Progenitor cell of endocrine pancreas (in vitro differentiated cells): ENCODE measurements around the gene NTF3. TPM values are rescaled to one million over a fixed set of nuclear protein-coding genes. Genes with fewer than 3 reads are reported as not detected.

Experiments used
- DNase-seq: peaks from one replicate; pipeline ENCODE4 v3.0.0; 2021; ENCODE audit warnings: low spot score; ENCODE audit not compliant: unreplicated experiment
- H3K27ac Mint-ChIP-seq: 2 replicates; pipeline ENCODE4 v1.8.0; 2021; ENCODE audit warnings: mild to moderate bottlenecking, moderate library complexity, mixed read lengths
- H3K27me3 Mint-ChIP-seq: 2 replicates; pipeline ENCODE4 v1.8.0; 2021; ENCODE audit warnings: mixed read lengths
- H3K36me3 Mint-ChIP-seq: 2 replicates; pipeline ENCODE4 v1.8.0; 2022; ENCODE audit warnings: mixed read lengths; ENCODE audit not compliant: insufficient read depth
- H3K4me1 Mint-ChIP-seq: 2 replicates; pipeline ENCODE4 v1.8.0; 2021; ENCODE audit warnings: low read depth, mixed read lengths
- H3K4me3 Mint-ChIP-seq: 2 replicates; pipeline ENCODE4 v1.8.0; 2021; ENCODE audit warnings: low read depth, mild to moderate bottlenecking, moderate library complexity, mixed read lengths
- H3K9me3 Mint-ChIP-seq: 2 replicates; pipeline ENCODE4 v1.8.0; 2021; ENCODE audit warnings: low read depth, mixed read lengths
- CTCF ChIP-seq: fragments of 200-600 bp; sonication (generic); IDR thresholded peaks from one replicate; pipeline ENCODE4 v1.5.0; 2021; ENCODE audit warnings: antibody characterized with exemption, mild to moderate bottlenecking; ENCODE audit not compliant: unreplicated experiment
- total RNA-seq: library from RNA; stranded (reverse); gene quantifications from 2 replicates; pipeline ENCODE4 v1.2.1, GENCODE V29; 2021

Gene NTF3
- total RNA-seq, 1 donor from 2014 or later = 1.2 TPM

- no peak overlapping the region for H3K4me3 Mint-ChIP-seq
- H3K27me3 Mint-ChIP-seq = peaks cover 77% of the 10 kb centered on the region
- H3K4me1 Mint-ChIP-seq = peaks cover under 1% of the 10 kb centered on the region
- no peaks in the 10 kb centered on the region for H3K9me3 Mint-ChIP-seq
- DNase-seq = no peak
- no peaks in the 10 kb centered on the region for H3K36me3 Mint-ChIP-seq
- H3K27ac Mint-ChIP-seq = no peak overlapping the region
- no peak for TF ChIP-seq CTCF
Observed at GRCh38 chr12:5402009-5402935, 29.6 kb upstream of the NTF3 start.

- no peak for TF ChIP-seq CTCF
- peaks cover 77% of the 10 kb centered on the region for H3K27me3 Mint-ChIP-seq
- H3K36me3 Mint-ChIP-seq = no peaks in the 10 kb centered on the region
- no peak overlapping the region for H3K4me3 Mint-ChIP-seq
- no peak for DNase-seq
- H3K4me1 Mint-ChIP-seq = peaks cover 5% of the 10 kb centered on the region
- H3K9me3 Mint-ChIP-seq = no peaks in the 10 kb centered on the region
- H3K27ac Mint-ChIP-seq = no peak overlapping the region
Observed at GRCh38 chr12:5403411-5403810, 28.5 kb upstream of the NTF3 start.

GRCh38 chr12:5407034-5407856 is 24.7 kb upstream of the NTF3 start:
- DNase-seq = no peak
- Mint-ChIP-seq H3K36me3 (peaks cover 2% of the 10 kb centered on the region), H3K4me3 (no peak overlapping the region), H3K9me3 (peaks cover 6% of the 10 kb centered on the region), H3K27ac (no peak overlapping the region), H3K4me1 (peaks cover 5% of the 10 kb centered on the region), H3K27me3 (peaks cover 63% of the 10 kb centered on the region)
- no peak for TF ChIP-seq CTCF

- H3K4me3 Mint-ChIP-seq = no peak overlapping the region
- no peak for DNase-seq
- peaks cover 2% of the 10 kb centered on the region for H3K36me3 Mint-ChIP-seq
- no peak overlapping the region for H3K27ac Mint-ChIP-seq
- peaks cover 8% of the 10 kb centered on the region for H3K9me3 Mint-ChIP-seq
- H3K27me3 Mint-ChIP-seq = peaks cover 41% of the 10 kb centered on the region
- no peak for TF ChIP-seq CTCF
- H3K4me1 Mint-ChIP-seq = peaks cover 5% of the 10 kb centered on the region
Observed at GRCh38 chr12:5409619-5410018, 22.3 kb upstream of the NTF3 start.

GRCh38 chr12:5416571-5416970 is 15.3 kb upstream of the NTF3 start:
- Mint-ChIP-seq H3K36me3 (peaks cover 4% of the 10 kb centered on the region), H3K9me3 (peaks cover 14% of the 10 kb centered on the region), H3K4me3 (no peak overlapping the region), H3K27me3 (peaks cover 3% of the 10 kb centered on the region), H3K27ac (no peak overlapping the region), H3K4me1 (no peaks in the 10 kb centered on the region)
- no peak for TF ChIP-seq CTCF
- DNase-seq = no peak
